ENCODE measurements around the gene ZDHHC8.

ZDHHC8 gene

DNA sequence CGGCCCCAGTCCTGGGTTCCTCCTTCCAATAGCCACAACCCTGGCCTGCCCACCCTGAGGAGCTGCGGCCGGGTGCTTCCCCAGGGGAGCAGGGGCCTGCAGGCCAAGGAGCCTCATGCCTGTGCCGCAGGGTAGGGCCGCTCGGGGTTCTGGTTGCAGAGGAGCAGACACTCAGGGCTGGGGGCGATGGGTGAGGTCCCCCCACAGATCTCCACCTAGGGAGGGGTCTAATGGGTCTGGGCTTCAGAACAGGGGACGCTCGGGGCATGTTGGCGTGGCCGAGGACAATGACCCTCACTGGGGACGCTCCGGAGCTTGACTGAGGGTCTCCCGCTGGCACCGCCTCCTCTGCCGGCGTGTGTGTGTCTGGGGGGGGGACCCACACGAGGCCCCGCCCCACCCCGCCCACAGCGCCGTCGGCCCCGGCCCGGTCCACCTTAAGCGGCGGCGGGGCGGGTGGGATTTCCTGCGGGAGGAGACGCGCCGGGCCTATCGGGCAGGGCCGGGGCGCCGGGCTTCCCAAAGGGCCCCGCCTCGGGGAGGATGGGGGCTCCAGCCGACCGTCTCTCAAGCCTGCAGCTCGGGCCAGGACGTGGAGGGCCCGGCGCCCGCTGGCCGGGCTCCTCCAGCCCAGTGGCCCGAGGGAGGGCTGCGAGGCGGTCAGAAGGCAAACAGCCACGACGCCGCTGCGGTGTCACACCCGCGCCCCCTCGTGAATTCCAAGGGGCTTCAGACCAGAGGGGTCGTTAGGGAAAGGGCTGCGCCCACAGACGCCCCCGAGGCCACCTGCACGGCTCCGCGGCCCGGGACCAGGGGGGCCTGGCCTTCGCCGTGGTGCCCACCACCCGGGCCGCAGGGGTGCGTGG, 640 bp upstream of the ZDHHC8 start:
- no peak for DNase-seq

DNA sequence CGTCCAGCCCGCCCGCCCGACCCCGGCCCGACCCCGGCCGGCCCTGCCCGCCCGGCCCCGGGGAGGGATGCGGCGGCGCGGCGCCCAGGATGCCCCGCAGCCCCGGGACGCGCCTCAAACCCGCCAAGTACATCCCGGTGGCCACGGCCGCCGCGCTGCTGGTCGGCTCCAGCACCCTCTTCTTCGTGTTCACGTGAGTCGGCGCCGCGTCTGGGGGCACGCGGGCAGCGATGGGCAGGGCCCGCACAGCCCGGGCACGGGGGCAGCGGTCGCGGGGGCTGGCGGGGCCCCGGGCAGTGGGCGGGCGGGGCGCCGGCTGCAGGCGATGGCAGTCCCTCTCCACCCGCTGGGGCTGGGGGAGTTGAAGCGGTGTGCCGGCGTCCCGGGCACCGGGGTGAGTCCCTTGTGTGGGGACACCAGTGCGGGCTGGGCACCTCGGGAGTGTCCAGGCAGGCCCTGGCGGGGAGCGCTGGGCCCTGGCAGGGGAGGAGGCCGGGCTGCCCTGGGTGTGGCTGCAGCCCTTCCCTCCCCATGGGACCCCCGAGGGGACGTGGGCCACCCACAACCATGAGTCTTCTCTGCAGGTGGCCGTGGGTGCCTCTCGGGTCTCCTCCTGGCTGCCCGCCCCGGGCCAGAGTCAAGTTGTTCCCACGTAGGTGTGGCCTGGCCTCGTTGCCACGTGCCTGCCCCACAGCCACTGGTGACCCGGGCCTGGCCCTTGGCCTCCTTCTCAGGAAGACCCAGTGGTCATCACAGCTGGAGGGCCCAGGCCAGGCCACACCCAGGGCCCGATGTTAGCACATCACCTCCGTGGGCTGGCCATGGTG, 468 bp downstream of the ZDHHC8 start:
- no peak for DNase-seq

DNA sequence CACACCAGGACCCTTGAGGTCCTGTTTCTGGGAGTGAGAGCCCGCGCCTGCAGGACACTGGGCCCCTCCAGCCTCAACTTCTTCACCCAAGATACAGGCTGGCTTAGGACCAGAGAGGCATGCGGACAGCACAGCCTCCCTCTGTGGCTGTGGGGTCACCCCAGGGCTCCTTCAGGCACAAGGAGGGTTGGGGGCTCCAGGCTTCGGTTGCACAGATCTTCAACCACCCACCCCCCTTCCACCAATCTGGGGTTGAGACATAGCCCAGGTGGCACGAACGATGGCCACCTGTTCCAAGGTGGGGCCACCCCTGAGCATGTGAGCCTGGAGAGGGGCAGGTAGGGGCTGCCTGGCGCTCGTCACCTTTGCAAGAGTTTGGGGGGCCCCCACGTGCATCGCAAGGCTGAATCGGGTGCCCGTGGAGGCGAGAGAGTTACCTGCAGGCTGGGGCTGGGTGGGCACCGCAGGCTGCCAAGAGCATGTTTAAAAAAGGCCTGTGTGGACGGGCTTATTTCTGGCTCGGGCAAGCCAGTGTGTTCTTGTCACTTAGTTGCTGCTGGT, 1.2 kb downstream of the ZDHHC8 start:
- no peak for DNase-seq

DNA sequence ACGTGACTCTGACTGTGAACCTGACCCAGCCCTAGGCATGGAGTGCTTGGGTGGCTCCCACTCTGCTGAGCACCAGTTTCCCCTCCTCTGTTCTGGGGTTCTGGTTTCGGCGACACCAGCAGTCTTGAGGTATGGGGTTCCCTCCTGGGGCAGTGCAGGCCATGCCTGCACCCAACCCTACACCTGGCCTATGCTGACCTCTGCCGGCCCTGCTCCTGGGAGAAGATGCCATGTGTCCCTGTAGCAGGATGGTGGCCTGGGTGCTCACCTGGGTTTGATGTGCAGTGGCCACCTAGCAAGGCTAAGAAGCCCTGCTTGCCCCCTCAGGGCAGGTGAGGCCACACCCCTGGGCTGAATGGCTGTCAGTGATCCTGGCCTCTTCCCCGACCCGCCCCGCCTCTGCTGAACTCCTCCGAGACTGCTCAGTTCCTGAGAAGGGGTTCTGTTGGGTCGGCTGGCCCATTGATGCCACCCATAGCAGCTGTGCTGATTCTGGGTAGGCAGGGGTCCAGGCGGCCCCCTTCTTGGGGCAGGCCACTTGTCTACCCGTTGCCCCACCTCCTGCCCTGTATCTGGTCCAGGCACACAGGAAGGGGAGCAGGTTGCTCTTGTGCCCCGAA, 2.4 kb downstream of the ZDHHC8 start:
- DNase-seq: no peak

- no peak for DNase-seq
These were observed 3.7 kb downstream of the ZDHHC8 start for GRCh38 chr22:20135265-20135664.

DNA sequence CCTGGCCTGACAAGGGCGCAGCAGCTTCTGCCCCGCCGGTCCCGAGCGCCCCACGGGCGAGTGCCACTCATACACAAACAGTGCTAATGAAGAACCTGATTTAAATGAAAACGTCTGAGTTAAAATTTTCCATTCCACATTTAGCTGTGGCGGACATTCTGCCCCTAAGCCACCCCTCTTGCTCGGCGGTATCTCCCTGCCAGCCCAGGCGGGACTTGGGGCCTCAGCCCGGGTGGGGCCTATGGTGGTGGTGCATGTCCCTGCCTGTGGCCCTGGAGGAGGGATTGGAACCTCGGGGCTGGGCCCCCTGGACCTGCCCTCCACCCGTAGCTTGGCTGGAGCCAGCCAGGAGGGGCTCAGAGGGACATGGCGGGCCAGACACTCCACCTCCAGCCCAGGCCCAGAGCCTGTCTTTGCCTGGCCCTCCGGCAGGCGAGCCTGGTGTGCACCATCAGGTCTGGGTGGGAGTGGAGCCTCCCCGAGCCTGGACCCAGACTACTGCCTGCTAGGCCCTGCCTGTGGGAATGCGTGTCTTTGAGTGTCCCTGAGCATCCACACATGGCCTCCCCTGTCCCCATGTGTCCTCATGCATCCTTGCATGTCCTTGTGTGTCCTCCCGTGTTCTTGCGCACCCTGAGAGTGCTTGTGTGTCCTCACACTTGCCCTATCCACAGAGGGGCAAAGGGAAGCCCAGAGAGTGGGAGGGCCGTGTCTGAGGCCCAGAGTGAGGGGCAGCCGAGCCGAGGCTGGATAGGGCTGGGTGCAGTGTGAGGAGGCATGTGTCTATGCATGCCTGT, 4.4 kb downstream of the ZDHHC8 start:
- DNase-seq: no peak

DNA sequence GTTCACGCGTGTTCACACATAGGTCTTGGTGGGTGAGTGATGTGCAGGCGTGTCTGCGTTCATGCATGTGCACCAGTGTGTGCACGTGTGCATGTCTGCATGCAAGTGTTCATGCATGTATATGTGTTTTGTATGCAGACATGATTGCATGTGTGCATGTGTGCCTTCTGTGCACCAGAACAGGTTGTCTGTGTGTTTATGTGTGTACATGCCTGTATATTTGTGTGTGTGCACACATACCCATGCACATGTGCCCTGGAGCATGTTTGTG, 4.9 kb downstream of the ZDHHC8 start:
- DNase-seq: no peak

DNA sequence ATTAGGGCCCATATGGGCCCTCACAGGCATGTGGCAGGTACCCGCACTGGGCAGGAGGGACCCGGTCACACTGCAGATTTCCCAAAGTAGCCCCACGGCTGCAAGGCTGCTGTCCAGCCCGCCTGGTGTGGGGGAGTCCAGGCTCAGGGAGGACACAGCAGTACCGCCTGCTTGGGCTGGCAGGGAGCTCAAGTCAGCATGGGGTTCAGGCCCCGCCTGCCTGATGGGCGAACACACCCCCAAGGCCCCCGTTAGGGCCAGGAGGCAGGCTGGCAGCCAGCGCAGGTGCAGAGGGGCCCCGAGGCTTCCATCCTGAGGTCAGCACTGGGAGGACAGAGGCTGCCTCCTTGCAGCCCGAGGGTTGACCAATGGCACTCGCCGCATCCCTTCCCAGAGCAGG, 5.5 kb downstream of the ZDHHC8 start:
- no peak for DNase-seq

DNA sequence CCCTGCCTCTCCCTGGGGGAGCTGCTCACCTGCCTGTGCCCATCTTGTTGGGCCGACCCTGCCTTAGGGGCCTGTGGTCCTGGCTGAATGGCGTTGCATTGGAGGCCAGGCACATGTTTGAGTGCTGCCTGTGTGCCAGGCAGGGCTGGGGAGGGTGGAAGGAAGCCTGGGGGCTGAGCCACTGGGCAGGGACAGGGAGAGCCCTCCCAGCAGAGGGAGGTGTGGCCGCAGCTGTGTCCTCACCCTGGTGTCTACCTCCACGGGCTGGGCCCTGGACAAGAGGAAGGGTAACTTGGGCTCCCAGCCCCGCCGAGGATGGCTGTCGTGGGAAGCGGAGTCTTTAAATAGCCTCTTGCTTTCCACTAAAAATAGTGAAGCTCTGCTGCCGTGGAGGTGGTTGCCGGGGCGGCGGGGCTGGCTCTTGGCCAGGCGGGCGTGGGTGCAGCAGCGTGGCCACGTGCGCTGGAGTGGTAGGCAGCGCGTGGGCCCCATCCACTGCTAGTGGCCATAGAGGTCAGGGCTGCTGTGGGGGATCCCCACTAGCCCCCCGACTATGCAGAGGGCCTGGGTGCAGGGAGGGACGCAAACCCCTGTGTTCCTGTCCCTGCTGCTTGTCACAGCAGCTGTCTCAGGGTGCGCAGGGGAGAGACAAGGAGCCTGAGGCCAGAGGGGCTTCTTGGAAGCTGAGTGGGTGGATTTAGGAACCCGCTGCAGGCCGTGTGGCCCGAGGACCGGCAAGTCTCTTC, 6.2 kb downstream of the ZDHHC8 start:
- DNase-seq: no peak

DNA sequence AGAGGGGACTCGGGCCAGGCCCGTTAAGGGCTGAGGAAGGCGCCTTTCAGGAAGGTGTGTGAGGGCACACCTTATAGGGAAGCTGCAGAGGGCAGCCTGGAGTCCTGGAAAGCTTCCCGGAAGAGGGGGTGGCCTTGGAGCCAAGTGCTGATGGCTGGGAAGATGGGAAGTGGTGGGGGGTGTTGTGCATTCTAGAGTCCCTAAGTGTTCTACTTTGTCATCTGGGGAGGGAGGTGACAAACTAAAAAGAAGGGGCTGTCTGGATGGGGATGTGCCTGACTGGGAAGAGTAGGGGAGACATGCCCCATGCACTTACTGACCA, 6.8 kb downstream of the ZDHHC8 start:
- no peak for DNase-seq

GRCh38 chr22:20138868-20139267, 7.3 kb downstream of the ZDHHC8 start:
- DNase-seq: no peak

DNA sequence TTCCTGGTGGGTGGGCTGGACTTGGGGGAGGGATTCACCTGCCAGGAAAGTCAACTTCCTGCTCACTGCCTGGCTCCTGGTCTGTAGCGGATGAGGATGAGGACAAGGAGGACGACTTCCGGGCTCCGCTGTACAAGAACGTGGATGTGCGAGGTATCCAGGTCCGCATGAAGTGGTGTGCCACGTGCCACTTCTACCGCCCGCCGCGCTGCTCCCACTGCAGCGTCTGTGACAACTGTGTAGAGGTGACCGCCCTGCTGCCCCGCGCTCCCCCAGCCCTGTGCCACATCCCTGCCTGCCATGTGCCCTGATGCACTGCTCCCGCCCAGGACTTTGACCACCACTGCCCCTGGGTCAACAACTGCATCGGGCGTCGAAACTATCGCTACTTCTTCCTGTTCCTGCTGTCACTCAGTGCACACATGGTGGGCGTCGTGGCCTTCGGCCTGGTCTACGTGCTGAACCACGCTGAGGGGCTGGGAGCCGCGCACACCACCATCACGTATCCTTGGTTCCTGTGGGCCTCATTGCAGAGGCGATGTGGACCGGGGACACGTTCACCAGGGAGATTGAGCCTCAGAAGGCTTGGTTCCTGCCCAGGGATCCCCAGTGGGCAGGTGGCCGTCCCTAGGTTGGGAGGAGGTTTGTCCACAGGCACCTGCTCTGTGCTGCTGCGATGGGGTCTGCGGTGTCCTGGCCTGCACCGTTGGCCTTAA, 7.9 kb downstream of the ZDHHC8 start:
- no peak for DNase-seq

DNA sequence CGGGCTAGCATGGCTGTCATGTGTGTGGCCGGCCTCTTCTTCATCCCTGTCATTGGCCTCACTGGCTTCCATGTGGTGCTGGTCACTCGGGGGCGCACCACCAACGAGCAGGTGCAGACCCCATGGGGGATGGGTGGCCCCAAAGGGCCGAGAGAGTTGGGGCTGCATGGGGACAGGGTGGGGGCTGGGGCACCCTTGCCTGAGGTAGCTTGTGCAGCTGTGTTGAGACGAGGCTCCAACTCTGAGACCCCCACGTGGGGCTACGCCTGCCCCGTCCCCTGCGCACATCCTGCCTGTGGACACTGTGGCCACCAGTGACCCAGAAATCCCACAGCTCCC, 8.5 kb downstream of the ZDHHC8 start:
- DNase-seq: no peak

DNA sequence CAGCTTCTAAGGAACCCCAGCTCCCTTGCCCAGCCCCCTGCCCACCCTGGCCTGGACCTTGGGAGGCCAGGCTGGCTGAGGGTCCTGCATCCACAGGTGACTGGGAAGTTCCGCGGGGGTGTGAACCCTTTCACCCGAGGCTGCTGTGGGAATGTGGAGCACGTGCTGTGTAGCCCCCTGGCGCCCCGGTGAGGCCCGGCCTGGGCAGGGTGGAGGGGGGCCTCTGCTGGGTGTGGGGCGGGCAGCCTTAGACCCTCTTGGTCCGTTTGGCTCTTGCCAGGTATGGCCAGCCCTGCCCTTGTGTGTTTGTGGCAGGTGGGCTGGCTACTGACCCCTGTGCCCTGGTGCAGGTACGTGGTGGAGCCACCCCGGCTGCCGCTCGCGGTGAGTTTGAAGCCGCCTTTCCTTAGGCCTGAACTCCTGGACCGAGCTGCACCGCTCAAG, 8.9 kb downstream of the ZDHHC8 start:
- no peak for DNase-seq

GRCh38 chr22:20141186-20142077, 9.8 kb downstream of the ZDHHC8 start:
- no peak for DNase-seq

DNA sequence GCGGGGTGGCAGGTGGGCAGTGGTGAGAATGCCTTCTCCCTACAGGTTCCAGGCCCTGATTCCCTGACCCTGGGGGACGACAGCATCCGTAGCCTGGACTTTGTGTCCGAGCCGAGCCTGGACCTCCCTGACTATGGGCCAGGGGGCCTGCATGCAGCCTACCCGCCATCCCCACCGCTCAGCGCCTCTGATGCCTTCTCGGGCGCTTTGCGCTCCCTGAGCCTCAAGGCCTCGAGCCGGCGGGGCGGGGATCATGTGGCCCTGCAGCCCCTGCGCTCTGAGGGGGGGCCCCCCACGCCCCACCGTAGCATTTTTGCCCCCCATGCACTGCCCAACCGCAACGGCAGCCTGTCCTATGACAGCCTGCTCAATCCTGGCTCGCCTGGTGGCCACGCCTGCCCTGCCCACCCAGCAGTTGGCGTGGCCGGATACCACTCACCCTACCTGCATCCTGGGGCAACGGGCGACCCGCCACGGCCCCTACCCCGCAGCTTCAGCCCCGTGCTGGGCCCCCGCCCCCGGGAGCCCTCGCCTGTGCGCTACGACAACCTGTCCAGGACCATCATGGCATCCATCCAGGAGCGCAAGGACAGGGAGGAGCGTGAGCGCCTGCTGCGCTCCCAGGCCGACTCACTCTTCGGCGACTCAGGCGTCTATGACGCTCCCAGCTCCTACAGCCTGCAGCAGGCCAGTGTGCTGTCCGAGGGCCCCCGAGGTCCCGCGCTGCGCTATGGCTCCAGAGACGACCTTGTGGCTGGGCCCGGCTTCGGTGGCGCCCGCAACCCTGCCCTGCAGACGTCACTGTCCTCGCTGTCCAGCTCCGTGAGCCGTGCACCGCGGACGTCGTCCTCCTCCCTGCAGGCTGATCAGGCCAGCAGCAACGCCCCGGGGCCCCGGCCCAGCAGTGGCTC, 11.4 kb downstream of the ZDHHC8 start:
- DNase-seq: no peak

DNA sequence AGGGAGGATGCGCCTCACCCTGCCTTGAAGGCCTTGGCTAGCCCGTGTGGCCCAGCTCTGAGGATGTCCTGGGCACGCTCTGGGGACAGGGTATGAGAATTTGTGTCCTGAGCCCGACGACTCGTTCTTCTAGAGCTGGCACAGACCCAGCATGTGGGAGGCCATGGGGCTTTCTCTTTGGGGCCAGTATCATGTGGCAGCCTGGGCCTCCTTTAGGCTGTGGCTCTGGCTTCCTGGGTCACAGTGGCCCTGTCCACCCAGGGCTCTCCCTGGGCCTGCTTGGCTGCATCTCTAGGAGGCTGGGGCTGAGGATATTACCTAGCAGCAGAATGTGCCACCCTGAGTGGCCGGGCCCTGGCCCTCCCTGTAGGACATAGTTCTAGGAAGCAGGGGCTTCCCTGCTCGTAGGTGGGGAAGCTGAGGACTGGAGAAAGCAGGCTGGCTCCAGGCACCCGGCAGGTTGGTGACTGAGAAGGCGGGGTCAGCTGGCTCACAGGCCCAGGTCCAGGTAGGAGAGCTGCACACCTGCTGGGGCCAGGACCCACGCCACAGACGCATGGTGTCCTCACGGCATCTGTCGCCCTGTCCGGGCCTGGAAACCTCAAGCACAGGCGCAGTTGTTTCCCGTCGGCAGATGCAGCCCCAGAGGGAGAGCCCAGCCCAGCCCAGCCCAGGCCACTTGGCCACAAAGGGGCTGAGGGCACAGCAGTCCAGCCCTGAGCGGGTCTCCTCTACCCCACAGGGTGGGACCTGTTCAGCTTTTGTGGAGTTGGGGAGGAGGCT, 12.5 kb downstream of the ZDHHC8 start:
- no peak for DNase-seq

- no peak for DNase-seq
These were observed 13.7 kb downstream of the ZDHHC8 start for GRCh38 chr22:20145206-20145831.

Measured in NCI-H510A treated with DMSO at 0.1 percent for 48 hours (cell line).